HepG2 (cell line): ENCODE data around the gene CFI. TPM values are rescaled to one million over a fixed set of nuclear protein-coding genes. Genes with fewer than 3 reads are reported as not detected.
A peak's percentile ranks its signal among the peaks of the same experiment; 100 is the strongest.

ENCODE experiments used
- AGO1 ChIP-seq: fragments of 200-400 bp; formaldehyde crosslinking; IDR thresholded peaks from 2 replicates; pipeline ENCODE4 v1.6.1; 2017; ENCODE audit warnings: mild to moderate bottlenecking, low read depth, low read length, moderate library complexity; ENCODE audit not compliant: poor library complexity, severe bottlenecking
- BORCS8-MEF2B ChIP-seq: sonication (generic); formaldehyde crosslinking; IDR thresholded peaks from 2 replicates; pipeline ENCODE4 v1.8.0; 2022; ENCODE audit warnings: mild to moderate bottlenecking, missing genetic modification reagents
- DMTF1 ChIP-seq: sonication (generic); formaldehyde crosslinking; IDR thresholded peaks from 2 replicates; pipeline ENCODE4 v1.4.0; 2020; ENCODE audit warnings: mild to moderate bottlenecking, missing genetic modification reagents
- ELF1 ChIP-seq: sonication (generic); formaldehyde crosslinking; IDR thresholded peaks from 2 replicates; pipeline ENCODE4 v1.4.0; 2020; ENCODE audit warnings: missing genetic modification reagents
- ETV5 ChIP-seq: IDR thresholded peaks from 2 replicates; pipeline ENCODE4 v1.6.1; 2018; ENCODE audit warnings: missing biosample characterization, missing genetic modification reagents, inconsistent platforms, borderline replicate concordance
- FOXP4 ChIP-seq: sonication (generic); formaldehyde crosslinking; IDR thresholded peaks from 2 replicates; pipeline ENCODE4 v1.4.0; 2020; ENCODE audit warnings: missing genetic modification reagents
- GATA4 ChIP-seq: sonication (generic); IDR thresholded peaks from 2 replicates; pipeline ENCODE4 v1.6.1; 2016; ENCODE audit warnings: antibody characterized with exemption, low read depth, borderline replicate concordance
- HBP1 ChIP-seq: IDR thresholded peaks from 2 replicates; pipeline ENCODE4 v1.6.1; 2016; ENCODE audit warnings: low read depth, control low read depth
- HDAC2 ChIP-seq: sonication (generic); formaldehyde crosslinking; IDR thresholded peaks from 2 replicates; pipeline ENCODE4 v1.4.0; 2020; ENCODE audit warnings: missing genetic modification reagents
- HNRNPUL1 ChIP-seq: fragments of 200-400 bp; formaldehyde crosslinking; IDR thresholded peaks from 2 replicates; pipeline ENCODE4 v1.6.1; 2017; ENCODE audit warnings: low read depth, mild to moderate bottlenecking, low read length, moderate library complexity
- KDM6A ChIP-seq: IDR thresholded peaks from 2 replicates; pipeline ENCODE4 v1.6.1; 2016; ENCODE audit warnings: low read depth
- PAX8 ChIP-seq: sonication (generic); formaldehyde crosslinking; IDR thresholded peaks from 2 replicates; pipeline ENCODE4 v1.8.0; 2022; ENCODE audit warnings: mild to moderate bottlenecking, missing genetic modification reagents, borderline replicate concordance
- PHF5A ChIP-seq: IDR thresholded peaks from one replicate; pipeline ENCODE4 v1.6.1; 2018; ENCODE audit warnings: low read depth, missing genetic modification reagents; ENCODE audit not compliant: unreplicated experiment
- POLR2G ChIP-seq: fragments of 200-400 bp; formaldehyde crosslinking; IDR thresholded peaks from 2 replicates; pipeline ENCODE4 v1.6.1; 2018; ENCODE audit warnings: mild to moderate bottlenecking, low read depth, low read length, moderate library complexity
- PRPF4 ChIP-seq: fragments of 200-400 bp; formaldehyde crosslinking; IDR thresholded peaks from 2 replicates; pipeline ENCODE4 v1.6.1; 2016; ENCODE audit warnings: low read length, low read depth; ENCODE audit not compliant: poor library complexity, severe bottlenecking
- SMYD3 ChIP-seq: sonication (generic); formaldehyde crosslinking; IDR thresholded peaks from 2 replicates; pipeline ENCODE4 v1.8.1; 2023; ENCODE audit warnings: mild to moderate bottlenecking, missing genetic modification reagents
- SRSF9 ChIP-seq: fragments of 200-400 bp; formaldehyde crosslinking; IDR thresholded peaks from 2 replicates; pipeline ENCODE4 v1.6.1; 2018; ENCODE audit warnings: borderline replicate concordance, mild to moderate bottlenecking, low read depth, low read length; ENCODE audit not compliant: insufficient read depth, poor library complexity, severe bottlenecking
- ZMAT3 ChIP-seq: sonication (generic); formaldehyde crosslinking; conservative IDR thresholded peaks from 2 replicates; pipeline ENCODE4 v1.7.0; 2021; ENCODE audit warnings: missing genetic modification reagents
- ZNF567 ChIP-seq: sonication (generic); formaldehyde crosslinking; IDR thresholded peaks from 2 replicates; pipeline ENCODE4 v1.8.1; 2023; ENCODE audit warnings: mild to moderate bottlenecking, missing genetic modification reagents, borderline replicate concordance
- ZNF580 ChIP-seq: IDR thresholded peaks from 2 replicates; pipeline ENCODE4 v1.6.1; 2016; ENCODE audit warnings: low read depth, borderline replicate concordance
- ZNF720 ChIP-seq: sonication (generic); formaldehyde crosslinking; IDR thresholded peaks from 2 replicates; pipeline ENCODE4 v1.4.0; 2020; ENCODE audit warnings: missing genetic modification reagents
- ZNF761 ChIP-seq: sonication (generic); formaldehyde crosslinking; conservative IDR thresholded peaks from 2 replicates; pipeline ENCODE4 v1.4.0; 2020; ENCODE audit warnings: mild to moderate bottlenecking, missing genetic modification reagents
- ZNF816 ChIP-seq: sonication (generic); formaldehyde crosslinking; IDR thresholded peaks from 2 replicates; pipeline ENCODE4 v1.8.0; 2022; ENCODE audit warnings: missing genetic modification reagents, mild to moderate bottlenecking, borderline replicate concordance
- ZSCAN25 ChIP-seq: sonication (generic); formaldehyde crosslinking; IDR thresholded peaks from 2 replicates; pipeline ENCODE4 v1.8.0; 2022; ENCODE audit warnings: mild to moderate bottlenecking, missing genetic modification reagents
- polyA plus RNA-seq, 8 experiments: library from polyadenylated mRNA; depleted of rRNA in 3 of 8; stranded (reverse) in 7 of 8; unstranded in 1 of 8; fragments of >200 nt; fragmentation: Illumina TruSeq in 4 of 8; extraction: Trizol in 4 of 8; gene quantifications; 2 replicates each; pipeline versions ENCODE4 v1.2.1 to v1.2.3, GENCODE V29; 2011 to 2016; ENCODE audit warnings: low read depth in 4 of 8, missing spikeins in 1 of 8, mixed read lengths in 1 of 8; ENCODE audit not compliant: insufficient read depth in 1 of 8
- total RNA-seq, 5 experiments: library from RNA; depleted of rRNA; stranded (reverse); fragments of >200 nt; fragmentation: Illumina TruSeq; extraction: Trizol; gene quantifications; 2 replicates each; pipeline ENCODE4 v1.2.3, GENCODE V29; 2016; ENCODE audit warnings: low read depth in 1 of 5

The CFI gene
- total and polyA plus RNA-seq, 2 of the 13 experiments (the other 11 are each of a cell fraction or from before 2014, with no cell fraction given): 284 to 337 TPM

GRCh38 chr4:109729718-109730618 lies 71.8 kb downstream of the CFI start, which contains the start of gene PLA2G12A (continued):
- no peak for TF ChIP-seq HBP1 (CRISPR knock-in tag)
- TF ChIP-seq SRSF9: no peak
- TF ChIP-seq GATA4: no peak
- no peak for TF ChIP-seq KDM6A (CRISPR knock-in tag)
- TF ChIP-seq FOXP4: 0 out of 2 replicates have a peak, but pooled peaks have one; percentile 10
- 0 out of 2 replicates have a peak, but pooled peaks have one; percentile 34 for TF ChIP-seq SMYD3 (CRISPR knock-in tag)
- TF ChIP-seq PAX8 (CRISPR knock-in tag): no peak
- TF ChIP-seq ZNF580 (CRISPR knock-in tag): no peak
- no peak for TF ChIP-seq PRPF4
- TF ChIP-seq AGO1: peak; percentile 84
- no peak for TF ChIP-seq ZNF761 (CRISPR knock-in tag)
- peak; percentile 89 for TF ChIP-seq ZSCAN25
- no peak for TF ChIP-seq ZNF720
- no peak for TF ChIP-seq ZNF567
- TF ChIP-seq DMTF1 (CRISPR knock-in tag): no peak
- peak; percentile 24; the same call in 1 of the 2 replicates for TF ChIP-seq HDAC2 (CRISPR knock-in tag)
- no peak for TF ChIP-seq ZMAT3
- no peak; the same call in 1 of the 2 replicates for TF ChIP-seq ETV5 (CRISPR knock-in tag)
- TF ChIP-seq BORCS8-MEF2B (CRISPR knock-in tag): peak; percentile 72
- TF ChIP-seq POLR2G: peak; percentile 89
- TF ChIP-seq PHF5A (CRISPR knock-in tag): peak; percentile 32
- TF ChIP-seq ZNF816 (CRISPR knock-in tag): peak; percentile 45; the same call in 1 of the 2 replicates
- TF ChIP-seq ELF1 (CRISPR knock-in tag): no peak
- TF ChIP-seq HNRNPUL1: no peak
